ENCODE data around the gene CFLAR. TPM values are rescaled to one million over a fixed set of nuclear protein-coding genes. Genes with fewer than 3 reads are reported as not detected.
"Not testable (repeated sequence)": the region's sequence is repeated elsewhere in the genome, so short reads cannot be mapped to it uniquely, and the experiment has no call there.

Gene CFLAR
- total RNA-seq, 1 donor from 2014 or later: 241 TPM

DNA sequence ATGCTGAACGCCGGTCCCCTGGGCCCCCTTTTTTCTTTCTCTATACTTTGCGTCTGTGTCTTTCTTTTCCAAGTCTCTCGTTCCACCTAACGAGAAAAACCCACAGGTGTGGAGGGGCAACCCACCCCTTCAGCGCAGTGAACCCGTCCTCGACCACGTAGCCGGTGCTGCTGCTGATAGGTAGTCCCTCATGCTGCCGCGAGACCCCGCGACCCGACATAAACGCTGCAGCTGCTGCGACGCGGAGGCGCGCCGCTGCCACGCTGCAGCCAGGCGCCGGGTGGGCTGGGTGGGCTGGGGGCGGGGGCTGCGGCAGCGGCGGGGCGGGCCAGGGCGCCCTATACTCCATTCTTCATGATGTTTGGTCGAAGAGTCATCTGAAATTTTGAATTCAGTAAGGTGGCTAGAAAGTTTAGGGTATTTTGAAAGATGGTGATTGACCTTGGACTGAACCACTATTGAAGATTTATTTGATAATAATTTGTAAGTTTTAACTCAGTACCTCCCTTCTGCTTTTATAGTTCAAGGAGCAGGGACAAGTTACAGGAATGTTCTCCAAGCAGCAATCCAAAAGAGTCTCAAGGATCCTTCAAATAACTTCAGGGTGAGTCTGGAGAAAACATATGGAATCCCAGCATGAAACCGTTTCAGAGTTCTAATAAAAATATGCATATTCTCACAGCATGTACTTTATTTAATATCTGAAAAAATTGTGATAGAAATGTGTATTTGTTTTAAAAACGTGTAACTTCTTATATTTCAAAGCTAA lies 24.1 kb downstream of the CFLAR start:
- no peak for DNase-seq (ENCODE audit: low spot score)
- Mint-ChIP-seq H3K27ac (ENCODE audit: unreplicated experiment) (no peak overlapping the region), H3K4me3 (ENCODE audit: unreplicated experiment) (peak overlapping the region; percentile 49), H3K27me3 (ENCODE audit: unreplicated experiment) (peaks cover 7% of the 10 kb centered on the region), H3K9me3 (ENCODE audit: unreplicated experiment) (no peaks in the 10 kb centered on the region), H3K36me3 (ENCODE audit: low read depth, unreplicated experiment) (peaks cover 52% of the 10 kb centered on the region), H3K4me1 (ENCODE audit: unreplicated experiment) (peaks cover 32% of the 10 kb centered on the region)
- TF ChIP-seq, protein P1, sequence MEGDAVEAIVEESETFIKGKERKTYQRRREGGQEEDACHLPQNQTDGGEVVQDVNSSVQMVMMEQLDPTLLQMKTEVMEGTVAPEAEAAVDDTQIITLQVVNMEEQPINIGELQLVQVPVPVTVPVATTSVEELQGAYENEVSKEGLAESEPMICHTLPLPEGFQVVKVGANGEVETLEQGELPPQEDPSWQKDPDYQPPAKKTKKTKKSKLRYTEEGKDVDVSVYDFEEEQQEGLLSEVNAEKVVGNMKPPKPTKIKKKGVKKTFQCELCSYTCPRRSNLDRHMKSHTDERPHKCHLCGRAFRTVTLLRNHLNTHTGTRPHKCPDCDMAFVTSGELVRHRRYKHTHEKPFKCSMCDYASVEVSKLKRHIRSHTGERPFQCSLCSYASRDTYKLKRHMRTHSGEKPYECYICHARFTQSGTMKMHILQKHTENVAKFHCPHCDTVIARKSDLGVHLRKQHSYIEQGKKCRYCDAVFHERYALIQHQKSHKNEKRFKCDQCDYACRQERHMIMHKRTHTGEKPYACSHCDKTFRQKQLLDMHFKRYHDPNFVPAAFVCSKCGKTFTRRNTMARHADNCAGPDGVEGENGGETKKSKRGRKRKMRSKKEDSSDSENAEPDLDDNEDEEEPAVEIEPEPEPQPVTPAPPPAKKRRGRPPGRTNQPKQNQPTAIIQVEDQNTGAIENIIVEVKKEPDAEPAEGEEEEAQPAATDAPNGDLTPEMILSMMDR (IDR thresholded peaks at IDR 0.05; ENCODE audit: unreplicated experiment): no peak

DNA sequence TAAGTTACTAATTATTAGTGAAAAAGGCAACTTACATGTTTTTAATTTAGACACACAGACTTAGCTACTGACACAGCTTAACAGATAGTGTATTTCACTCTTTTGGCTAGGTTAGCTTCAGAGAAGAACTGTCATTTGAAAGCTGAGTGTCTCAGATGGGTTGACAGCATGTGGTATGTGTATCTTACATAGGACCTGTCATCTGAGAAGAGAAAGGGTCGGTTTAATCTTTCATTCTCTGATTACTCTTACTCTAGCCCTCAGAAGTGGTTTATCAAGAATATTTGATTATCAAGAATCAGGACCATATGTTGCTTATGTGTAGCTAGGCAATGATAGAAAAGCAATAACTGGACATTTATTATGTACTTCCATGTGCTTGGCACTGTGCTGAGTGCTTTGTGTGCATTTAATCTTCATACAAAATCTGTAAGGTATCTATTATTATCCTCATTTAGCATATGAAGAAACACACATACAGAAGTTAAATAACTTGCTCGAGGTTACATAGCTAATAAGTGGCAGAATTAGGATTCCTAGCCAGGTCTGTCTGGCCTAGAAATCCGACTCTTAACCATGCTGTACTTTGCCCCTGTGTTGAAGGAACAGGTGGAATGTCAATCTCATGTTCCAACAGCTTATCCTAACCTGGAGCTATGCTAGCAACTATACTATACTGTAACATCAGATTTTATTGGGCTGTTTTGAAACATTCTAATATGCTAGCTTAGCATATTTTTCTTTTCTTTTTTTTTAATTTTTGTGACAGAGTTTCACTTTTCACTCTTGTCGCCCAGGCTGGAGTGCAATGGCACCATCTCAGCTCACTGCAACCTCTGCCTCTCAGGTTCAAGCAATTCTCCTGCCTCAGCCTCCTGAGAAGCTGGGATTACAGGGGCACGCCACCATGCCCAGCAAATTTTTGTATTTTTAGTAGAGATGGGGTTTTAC lies 28.4 kb downstream of the CFLAR start:
- no peak overlapping the region for H3K27ac Mint-ChIP-seq (ENCODE audit: unreplicated experiment)

DNA sequence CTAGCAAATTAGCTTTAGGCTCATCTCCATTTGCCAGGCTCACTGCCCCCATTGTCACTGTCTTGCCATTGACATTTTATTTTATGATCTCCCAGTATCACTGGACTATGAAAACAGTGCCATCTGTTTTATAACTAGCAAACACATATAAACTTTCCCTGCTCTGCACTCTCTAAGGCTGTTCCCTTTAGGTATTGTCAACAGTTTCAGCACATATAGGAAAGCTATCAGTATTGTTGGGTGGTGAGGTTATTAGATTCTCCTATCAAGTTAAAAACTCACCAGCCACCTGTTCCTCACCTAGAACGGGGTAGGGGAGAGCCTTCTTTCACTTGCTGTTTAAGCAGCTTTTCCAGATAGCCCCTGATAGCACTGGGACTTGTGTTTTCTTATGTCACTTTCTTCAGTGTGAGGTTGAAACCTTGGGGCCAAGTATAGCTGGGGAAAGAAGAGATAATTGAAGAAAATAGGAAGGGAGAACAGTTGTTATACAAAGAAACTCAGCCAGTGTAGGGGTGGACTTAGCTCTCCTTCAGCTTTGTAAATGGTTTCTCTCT lies 32.5 kb downstream of the CFLAR start:
- no peak for DNase-seq (ENCODE audit: low spot score)
- no peaks in the 10 kb centered on the region for H3K9me3 Mint-ChIP-seq (ENCODE audit: unreplicated experiment)
- TF ChIP-seq, protein P1 (IDR thresholded peaks at IDR 0.05; ENCODE audit: unreplicated experiment): no peak
- peaks cover 55% of the 10 kb centered on the region for H3K36me3 Mint-ChIP-seq (ENCODE audit: low read depth, unreplicated experiment)
- H3K4me1 Mint-ChIP-seq (ENCODE audit: unreplicated experiment): peaks cover 21% of the 10 kb centered on the region
- no peaks in the 10 kb centered on the region for H3K27me3 Mint-ChIP-seq (ENCODE audit: unreplicated experiment)
- H3K27ac Mint-ChIP-seq (ENCODE audit: unreplicated experiment): peak overlapping the region; percentile 3
- H3K4me3 Mint-ChIP-seq (ENCODE audit: unreplicated experiment): no peak overlapping the region

More for the DNA sequence above, 28.4 kb downstream of the CFLAR start:
- no peak overlapping the region for H3K4me3 Mint-ChIP-seq (ENCODE audit: unreplicated experiment)
- TF ChIP-seq, protein P1 (IDR thresholded peaks at IDR 0.05; ENCODE audit: unreplicated experiment): no peak
- H3K36me3 Mint-ChIP-seq (ENCODE audit: low read depth, unreplicated experiment): peaks cover 38% of the 10 kb centered on the region
- no peaks in the 10 kb centered on the region for H3K9me3 Mint-ChIP-seq (ENCODE audit: unreplicated experiment)
- peaks cover 5% of the 10 kb centered on the region for H3K4me1 Mint-ChIP-seq (ENCODE audit: unreplicated experiment)
- no peak for DNase-seq (ENCODE audit: low spot score)
- H3K27me3 Mint-ChIP-seq (ENCODE audit: unreplicated experiment): no peaks in the 10 kb centered on the region

DNA sequence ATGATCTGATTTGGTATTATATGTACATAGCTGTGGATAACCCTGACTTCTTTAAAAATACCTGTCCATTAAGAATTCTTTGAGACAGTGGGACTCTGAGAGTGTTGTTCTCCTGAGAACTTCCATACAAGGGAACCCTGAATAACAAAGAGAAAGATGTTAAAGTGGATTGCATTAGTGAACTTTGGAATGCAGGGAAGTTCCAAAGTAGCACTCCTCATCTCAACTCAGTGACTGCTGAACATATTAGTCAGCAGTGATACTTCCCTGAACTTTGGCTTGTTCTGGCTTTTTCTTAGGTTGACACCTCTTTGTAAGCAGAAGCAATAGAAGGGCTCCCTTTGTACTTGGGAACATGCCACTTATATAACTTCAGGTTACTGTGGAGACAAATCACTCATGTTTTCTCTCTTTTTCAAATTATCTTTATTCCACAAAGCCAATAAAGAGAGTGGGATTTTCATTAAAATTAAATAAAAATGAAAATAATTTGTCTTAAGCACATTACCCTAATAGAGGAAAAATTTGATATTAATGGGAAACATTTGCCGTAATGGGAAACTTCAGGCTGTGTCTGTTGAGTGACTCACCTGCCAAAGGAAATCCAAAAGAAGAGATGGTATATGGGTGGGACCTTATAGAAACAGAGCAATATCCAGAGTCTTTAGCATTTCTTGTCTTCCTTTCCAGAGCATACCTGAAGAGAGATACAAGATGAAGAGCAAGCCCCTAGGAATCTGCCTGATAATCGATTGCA lies 33.3 kb downstream of the CFLAR start:
- H3K4me3 Mint-ChIP-seq (ENCODE audit: unreplicated experiment): peak overlapping the region; percentile 77

DNA sequence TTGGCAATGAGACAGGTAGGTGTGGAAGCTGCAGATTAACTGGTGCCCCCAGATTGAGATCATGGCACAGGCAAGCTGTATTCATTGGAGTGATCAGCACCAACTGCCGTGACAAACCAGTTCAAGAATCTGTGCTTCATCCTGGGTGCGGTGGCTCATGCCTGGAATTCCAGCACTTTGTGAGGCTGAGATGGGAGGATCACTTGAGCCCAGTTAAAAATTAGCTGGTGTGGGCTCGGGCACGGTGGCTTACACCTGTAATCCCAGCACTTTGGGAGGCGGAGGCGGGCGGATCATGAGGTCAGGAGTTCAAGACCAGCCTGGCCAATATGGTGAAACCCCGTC lies 33.8 kb downstream of the CFLAR start:
- Mint-ChIP-seq H3K4me3 (ENCODE audit: unreplicated experiment) (peak overlapping the region; percentile 77), H3K27ac (ENCODE audit: unreplicated experiment) (peak overlapping the region; percentile 72), H3K4me1 (ENCODE audit: unreplicated experiment) (peaks cover 23% of the 10 kb centered on the region), H3K36me3 (ENCODE audit: low read depth, unreplicated experiment) (peaks cover 61% of the 10 kb centered on the region)
- not testable (repeated sequence) for H3K27me3 Mint-ChIP-seq (ENCODE audit: unreplicated experiment); DNase-seq (ENCODE audit: low spot score); H3K9me3 Mint-ChIP-seq (ENCODE audit: unreplicated experiment)

More for the DNA sequence above, 33.3 kb downstream of the CFLAR start:
- no peak for DNase-seq (ENCODE audit: low spot score)
- H3K27me3 Mint-ChIP-seq (ENCODE audit: unreplicated experiment): no peaks in the 10 kb centered on the region
- peak overlapping the region; percentile 72 for H3K27ac Mint-ChIP-seq (ENCODE audit: unreplicated experiment)
- peaks cover 21% of the 10 kb centered on the region for H3K4me1 Mint-ChIP-seq (ENCODE audit: unreplicated experiment)
- H3K36me3 Mint-ChIP-seq (ENCODE audit: low read depth, unreplicated experiment): peaks cover 56% of the 10 kb centered on the region
- TF ChIP-seq, protein P1 (IDR thresholded peaks at IDR 0.05; ENCODE audit: unreplicated experiment): no peak
- H3K9me3 Mint-ChIP-seq (ENCODE audit: unreplicated experiment): no peaks in the 10 kb centered on the region
